Endodermal cell (in vitro differentiated cells): Measurements from ENCODE around the gene TLE2. TPM values are rescaled to one million over a fixed set of nuclear protein-coding genes. Genes with fewer than 3 reads are reported as not detected.
A peak's percentile ranks its signal among the peaks of the same experiment; 100 is the strongest.

Source experiments
- DNase-seq: peaks from one replicate; pipeline ENCODE4 v3.0.0-alpha.2; 2017
- H3K27ac ChIP-seq: 2 replicates; pipeline ENCODE4 v1.5.1; 2013; ENCODE audit warnings: mild to moderate bottlenecking, low read depth, low read length, moderate library complexity
- H3K27me3 ChIP-seq: 2 replicates; pipeline ENCODE4 v1.6.1; 2013; ENCODE audit warnings: mild to moderate bottlenecking, low read length, moderate library complexity; ENCODE audit not compliant: insufficient read depth, control insufficient read depth, poor library complexity, severe bottlenecking
- H3K36me3 ChIP-seq: 2 replicates; pipeline ENCODE4 v1.7.0; 2013; ENCODE audit warnings: mild to moderate bottlenecking, low read length, moderate library complexity; ENCODE audit not compliant: control insufficient read depth, insufficient read depth
- H3K4me1 ChIP-seq: one replicate; pipeline ENCODE4 v1.7.0; 2013; ENCODE audit warnings: low read length; ENCODE audit not compliant: control insufficient read depth, insufficient read depth
- H3K4me3 ChIP-seq: 2 replicates; pipeline ENCODE4 v1.5.1; 2013; ENCODE audit warnings: mild to moderate bottlenecking, low read length, moderate library complexity
- H3K9ac ChIP-seq: 2 replicates; pipeline ENCODE4 v1.6.1; 2013; ENCODE audit warnings: mild to moderate bottlenecking, low read length, moderate library complexity; ENCODE audit not compliant: poor library complexity, severe bottlenecking; ENCODE audit errors: extremely low read depth
- H3K9me3 ChIP-seq: 2 replicates; pipeline ENCODE4 v1.6.1; 2013; ENCODE audit warnings: mild to moderate bottlenecking, low read length, moderate library complexity; ENCODE audit not compliant: control insufficient read depth
- H3K27ac Mint-ChIP-seq: 2 replicates; pipeline ENCODE4 v1.8.0; 2020; ENCODE audit warnings: mixed read lengths
- H3K27me3 Mint-ChIP-seq: 2 replicates; pipeline ENCODE4 v1.8.0; 2021; ENCODE audit warnings: mild to moderate bottlenecking, mixed read lengths; ENCODE audit not compliant: insufficient read depth
- H3K36me3 Mint-ChIP-seq: 2 replicates; pipeline ENCODE4 v1.8.0; 2020; ENCODE audit warnings: low read depth, mixed read lengths
- H3K4me1 Mint-ChIP-seq: 2 replicates; pipeline ENCODE4 v1.8.0; 2020; ENCODE audit warnings: mixed read lengths
- H3K4me3 Mint-ChIP-seq: 2 replicates; pipeline ENCODE4 v1.8.0; 2020; ENCODE audit warnings: mild to moderate bottlenecking, moderate library complexity, mixed read lengths
- H3K9me3 Mint-ChIP-seq: 2 replicates; pipeline ENCODE4 v1.8.0; 2020; ENCODE audit warnings: mild to moderate bottlenecking, mixed read lengths
- CTCF ChIP-seq: fragments of 200-600 bp; sonication (generic); conservative IDR thresholded peaks from 2 replicates; pipeline ENCODE4 v1.5.0; 2021; ENCODE audit warnings: antibody characterized with exemption, mild to moderate bottlenecking
- WGBS, 2 experiments: methylation state at CpG; one replicate each; pipeline versions ENCODE4 v1.1.5 to v1.1.7; 2013; ENCODE audit warnings: missing lambda C conversion rate in 2 of 2, mixed read lengths in 1 of 2; ENCODE audit not compliant: insufficient coverage in 1 of 2, insufficient read length in 1 of 2; 5-methylcytosine and 5-hydroxymethylcytosine counted together
- total RNA-seq, 2 donors: library from RNA; stranded (reverse); fragmentation: NEBNext Ultra II Directional in 1 of 2; extraction: Animal tissue kit (Norgen Biotek cat#: 25700) in 1 of 2; gene quantifications; 2 replicates in 1 of 2; 3 replicates in 1 of 2; pipeline ENCODE4 v1.2.1, GENCODE V29; 2021

Gene TLE2
- total RNA-seq, 2 donors from 2014 or later: 75.0 to 80.3 TPM

- 11 to 12% methylated on average over 6 to 23 of the region's 28 CpGs for WGBS, 2 experiments
These were observed 5.8 kb upstream of the TLE2 start for GRCh38 chr19:3034656-3035541.

GRCh38 chr19:3034406-3034655, 5.3 kb upstream of the TLE2 start:
- H3K27me3 ChIP-seq: peaks cover 15% of the 10 kb centered on the region
- Mint-ChIP-seq H3K4me3 (peak overlapping the region; percentile 66), H3K27me3 (peaks cover 52% of the 10 kb centered on the region), H3K27ac (peak overlapping the region; percentile 98), H3K4me1 (peaks cover 21% of the 10 kb centered on the region), H3K9me3 (no peaks in the 10 kb centered on the region), H3K36me3 (no peaks in the 10 kb centered on the region)
- DNase-seq: no peak
- H3K9me3 ChIP-seq: no peaks in the 10 kb centered on the region
- H3K4me1 ChIP-seq: no peaks in the 10 kb centered on the region
- no peak for TF ChIP-seq CTCF
- peak overlapping the region; percentile 85 for H3K4me3 ChIP-seq
- peak overlapping the region; percentile 85 for H3K9ac ChIP-seq
- H3K36me3 ChIP-seq: no peaks in the 10 kb centered on the region
- H3K27ac ChIP-seq: no peak overlapping the region

More at GRCh38 chr19:3034656-3035541, 5.8 kb upstream of the TLE2 start:
- H3K27ac Mint-ChIP-seq: peak overlapping the region; percentile 98
- peak overlapping the region; percentile 85 for H3K9ac ChIP-seq
- H3K9me3 Mint-ChIP-seq: no peaks in the 10 kb centered on the region
- H3K9me3 ChIP-seq: no peaks in the 10 kb centered on the region
- DNase-seq: no peak
- H3K4me3 Mint-ChIP-seq: peak overlapping the region; percentile 66
- peaks cover 26% of the 10 kb centered on the region for H3K4me1 Mint-ChIP-seq
- no peaks in the 10 kb centered on the region for H3K36me3 ChIP-seq
- peaks cover 11% of the 10 kb centered on the region for H3K27me3 ChIP-seq
- TF ChIP-seq CTCF: no peak
- peak overlapping the region; percentile 6 for H3K27ac ChIP-seq
- no peaks in the 10 kb centered on the region for H3K36me3 Mint-ChIP-seq
- peaks cover 52% of the 10 kb centered on the region for H3K27me3 Mint-ChIP-seq
- H3K4me1 ChIP-seq: no peaks in the 10 kb centered on the region
- peak overlapping the region; percentile 85 for H3K4me3 ChIP-seq

GRCh38 chr19:3033595-3034405, 4.7 kb upstream of the TLE2 start:
- H3K4me1 ChIP-seq: no peaks in the 10 kb centered on the region
- H3K9ac ChIP-seq: peak overlapping the region; percentile 85
- WGBS, 2 experiments: 69 to 74% methylated on average over 5 to 11 of the region's 11 CpGs
- Mint-ChIP-seq H3K4me3 (peak overlapping the region; percentile 66), H3K4me1 (peaks cover 20% of the 10 kb centered on the region), H3K9me3 (no peaks in the 10 kb centered on the region), H3K27me3 (peaks cover 47% of the 10 kb centered on the region), H3K36me3 (no peaks in the 10 kb centered on the region), H3K27ac (peak overlapping the region; percentile 98)
- H3K27ac ChIP-seq: no peak overlapping the region
- peaks cover 15% of the 10 kb centered on the region for H3K27me3 ChIP-seq
- no peak for TF ChIP-seq CTCF
- H3K36me3 ChIP-seq: no peaks in the 10 kb centered on the region
- H3K9me3 ChIP-seq: no peaks in the 10 kb centered on the region
- no peak for DNase-seq
- H3K4me3 ChIP-seq: no peak overlapping the region
